IPS DF 4.7 (cell line): ENCODE measurements around the gene CCDC102A.
"Not testable (repeated sequence)": the region's sequence is repeated elsewhere in the genome, so short reads cannot be mapped to it uniquely, and the experiment has no call there.

Experiments used
- DNase-seq: peaks from one replicate; pipeline ENCODE4 v3.0.0-alpha.2; 2013; ENCODE audit warnings: low spot score; ENCODE audit errors: extremely low read depth

The CCDC102A gene

GRCh38 chr16:57502048-57502775 is 34.2 kb downstream of the CCDC102A start:
- DNase-seq, result no peak

GRCh38 chr16:57501492-57501891 is 34.9 kb downstream of the CCDC102A start:
- no peak for DNase-seq

- no peak for DNase-seq
These were observed 35.7 kb downstream of the CCDC102A start for GRCh38 chr16:57500578-57501111.

GRCh38 chr16:57499941-57500340 is 36.4 kb downstream of the CCDC102A start:
- not testable (repeated sequence) for DNase-seq

- DNase-seq, result no peak
These were observed 38.3 kb downstream of the CCDC102A start for GRCh38 chr16:57498031-57498430.

GRCh38 chr16:57497121-57497520 is 39.2 kb downstream of the CCDC102A start:
- no peak for DNase-seq

- no peak for DNase-seq
These were observed 42.6 kb downstream of the CCDC102A start for GRCh38 chr16:57493767-57494166.

GRCh38 chr16:57489229-57489628 is 47.1 kb downstream of the CCDC102A start:
- no peak for DNase-seq

- DNase-seq, result no peak
These were observed 49.2 kb downstream of the CCDC102A start for GRCh38 chr16:57486858-57487834.

- no peak for DNase-seq
These were observed 50.2 kb downstream of the CCDC102A start, which contains the start of gene DOK4 for GRCh38 chr16:57485916-57486857. Gene DOK4 (minus strand): TSS chr16:57486493. CDS start chr16:57479507, 6,986 bp downstream.

- no peak for DNase-seq
These were observed 51.1 kb downstream of the CCDC102A start for GRCh38 chr16:57485091-57485915.

GRCh38 chr16:57484515-57485005 is 51.8 kb downstream of the CCDC102A start:
- no peak for DNase-seq

GRCh38 chr16:57483725-57484514 is 52.5 kb downstream of the CCDC102A start:
- DNase-seq, result no peak

GRCh38 chr16:57482845-57483545 is 53.4 kb downstream of the CCDC102A start:
- no peak for DNase-seq

- no peak for DNase-seq
These were observed 55.0 kb downstream of the CCDC102A start for GRCh38 chr16:57481421-57481820.

GRCh38 chr16:57480754-57481230 is 55.6 kb downstream of the CCDC102A start:
- DNase-seq, result no peak

- no peak for DNase-seq
These were observed 56.2 kb downstream of the CCDC102A start for GRCh38 chr16:57479976-57480753.
